ENCODE results near the gene SORCS2.
A peak's percentile ranks its signal among the peaks of the same experiment; 100 is the strongest.
"Not testable (repeated sequence)": the region's sequence is repeated elsewhere in the genome, so short reads cannot be mapped to it uniquely, and the experiment has no call there.

Gene SORCS2

DNA sequence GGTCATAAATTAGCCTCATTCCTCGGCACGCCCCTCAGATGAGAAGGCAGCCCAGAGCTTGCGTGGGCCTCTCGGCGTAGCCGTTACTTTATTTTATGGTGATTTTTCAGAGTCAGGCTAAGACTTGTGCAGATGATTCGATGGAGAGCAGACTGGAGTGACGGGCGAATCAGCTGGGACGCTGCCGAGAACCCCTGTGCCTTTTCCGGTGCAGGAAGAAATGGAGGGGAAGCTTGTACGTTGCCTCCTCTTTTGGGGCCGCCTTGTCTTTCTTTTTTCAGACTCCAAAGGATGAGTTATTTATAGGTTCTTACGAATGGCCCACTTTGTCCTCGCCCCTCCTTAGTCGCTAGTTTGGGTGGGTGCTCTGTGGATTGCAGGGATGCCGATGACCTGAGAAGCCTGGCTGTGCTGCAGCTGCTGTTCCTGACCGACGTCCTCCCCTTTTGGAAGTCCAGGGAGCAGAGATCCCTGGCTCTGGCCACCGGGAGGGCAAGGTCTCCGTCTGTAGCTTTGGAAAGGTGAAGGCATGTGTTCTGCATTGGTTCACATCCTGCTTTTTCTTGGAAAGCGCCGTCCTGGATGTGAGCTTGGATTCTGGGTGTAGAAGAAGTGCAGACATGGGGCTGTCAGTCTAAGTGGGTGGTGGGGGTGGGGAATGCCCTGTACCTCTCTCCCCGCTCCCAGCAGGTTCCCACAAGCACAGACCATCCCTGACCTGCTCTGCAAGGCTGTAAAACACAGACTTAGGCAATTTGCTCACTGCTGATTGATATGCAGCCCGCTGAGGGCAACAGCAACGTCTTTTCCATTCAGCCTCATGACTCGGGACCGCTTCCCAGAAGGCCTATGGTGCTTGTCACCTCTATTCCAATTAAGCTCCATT, 9.3 kb downstream of the SORCS2 start:
- no peak for DNase-seq

DNA sequence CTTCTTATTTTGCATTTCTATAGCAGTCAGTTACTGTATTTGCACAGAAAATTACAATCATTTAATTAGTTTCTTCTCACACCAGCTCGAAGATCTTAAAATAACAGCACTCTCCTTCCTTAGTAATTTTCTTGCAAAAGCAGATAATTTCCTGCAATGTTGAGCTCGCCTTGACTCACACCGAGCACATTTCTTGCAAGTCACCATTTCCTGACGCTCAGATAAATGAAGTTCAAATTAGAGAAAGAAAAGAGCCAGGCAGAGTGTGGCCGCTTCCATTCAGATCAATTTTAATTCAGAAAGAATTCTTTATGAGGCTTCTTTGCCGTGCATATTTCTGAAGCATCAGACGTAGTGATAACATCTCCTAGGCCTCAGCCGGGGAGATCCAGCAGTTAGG, 10.1 kb downstream of the SORCS2 start:
- no peak for DNase-seq

GRCh38 chr4:7204656-7205387, 12.5 kb downstream of the SORCS2 start:
- no peak for DNase-seq

DNA sequence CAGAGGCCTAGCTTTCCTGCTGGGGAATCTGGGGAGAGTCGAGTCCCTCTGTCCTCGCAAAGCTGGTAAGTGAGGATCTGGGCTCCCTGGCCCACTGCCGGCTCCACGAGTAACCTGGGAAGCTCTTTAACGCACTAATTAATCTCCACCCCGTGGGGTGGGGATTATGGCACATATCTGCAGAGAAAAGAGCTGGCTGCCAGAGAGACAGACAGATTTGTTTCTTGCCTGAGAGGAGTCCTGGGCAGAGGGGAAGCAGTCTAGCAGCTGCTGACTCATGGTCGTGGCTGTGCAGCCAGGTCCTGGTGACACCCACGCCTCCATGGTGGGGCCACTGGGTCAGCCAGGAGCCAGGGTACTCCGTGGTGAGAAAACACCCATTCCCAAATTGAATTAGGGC, 14.0 kb downstream of the SORCS2 start:
- no peak for DNase-seq

- peak; percentile 77 for DNase-seq
Observed at GRCh38 chr4:7206911-7207567, 14.7 kb downstream of the SORCS2 start.

- DNase-seq: no peak
Observed at GRCh38 chr4:7207628-7208231, 15.4 kb downstream of the SORCS2 start.

GRCh38 chr4:7208509-7209451, 16.4 kb downstream of the SORCS2 start:
- DNase-seq: no peak

DNA sequence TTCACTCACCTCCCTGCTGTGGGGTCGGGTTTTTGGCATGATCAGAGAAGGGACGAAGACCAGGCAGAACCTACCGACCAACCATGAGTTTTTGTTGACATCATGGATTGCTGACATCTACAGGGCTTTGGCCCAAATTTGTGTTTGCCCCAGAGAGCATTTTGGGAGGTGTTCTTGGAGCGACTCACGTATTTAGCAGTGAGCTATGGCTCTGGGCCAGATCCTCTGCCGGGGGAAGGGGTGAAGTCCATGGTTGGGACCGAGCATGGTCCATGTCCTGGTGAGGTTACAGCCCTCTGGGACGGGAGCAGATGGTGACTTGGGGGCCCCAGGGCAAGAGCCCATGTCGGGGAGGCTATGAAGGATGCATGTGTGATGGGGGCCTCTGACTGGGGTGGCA, 17.4 kb downstream of the SORCS2 start:
- no peak for DNase-seq

DNA sequence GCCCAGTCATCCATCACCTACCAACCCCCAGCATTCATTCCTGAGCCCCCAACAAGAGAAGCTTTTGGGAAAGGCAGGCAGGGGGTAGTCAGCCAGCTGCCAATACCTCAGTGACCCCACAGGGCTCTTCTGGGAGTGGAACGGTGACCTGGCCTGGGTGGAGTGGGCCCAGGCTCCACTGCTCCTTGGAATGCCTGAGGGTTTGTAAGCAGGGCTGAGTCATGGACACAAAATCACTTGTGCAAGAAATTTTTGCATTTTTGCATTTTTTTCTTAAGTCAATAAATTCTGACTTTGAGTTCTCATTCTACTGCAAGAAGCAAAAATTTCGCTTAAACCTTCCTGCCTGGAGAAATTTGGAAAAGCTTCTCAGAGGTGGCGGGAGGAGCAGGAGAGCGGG, 18.5 kb downstream of the SORCS2 start:
- DNase-seq: no peak

- DNase-seq: no peak
Observed at GRCh38 chr4:7212101-7212674, 19.9 kb downstream of the SORCS2 start.

DNA sequence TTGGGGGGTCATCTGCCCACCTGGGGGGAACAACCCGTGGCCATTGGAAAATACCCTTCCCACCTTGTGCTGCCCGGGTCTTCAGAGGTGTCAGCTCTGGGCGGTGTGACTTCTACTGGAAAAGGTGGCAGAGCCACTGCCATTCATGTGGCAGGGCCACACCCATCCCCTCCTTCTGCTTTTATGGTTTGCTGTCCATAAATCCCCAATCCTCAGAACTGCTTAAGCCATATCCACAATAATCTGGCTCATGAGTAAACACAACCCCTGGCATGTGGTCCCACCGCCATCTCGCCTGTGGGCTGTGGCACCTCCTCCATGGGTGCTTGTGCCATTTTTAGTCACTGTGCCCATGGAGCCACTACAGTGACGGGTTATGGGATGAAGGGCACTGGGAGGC, 20.6 kb downstream of the SORCS2 start:
- DNase-seq: no peak

- DNase-seq: no peak
Observed at GRCh38 chr4:7213807-7214206, 21.5 kb downstream of the SORCS2 start.

GRCh38 chr4:7214359-7214758, 22.0 kb downstream of the SORCS2 start:
- DNase-seq: no peak

DNA sequence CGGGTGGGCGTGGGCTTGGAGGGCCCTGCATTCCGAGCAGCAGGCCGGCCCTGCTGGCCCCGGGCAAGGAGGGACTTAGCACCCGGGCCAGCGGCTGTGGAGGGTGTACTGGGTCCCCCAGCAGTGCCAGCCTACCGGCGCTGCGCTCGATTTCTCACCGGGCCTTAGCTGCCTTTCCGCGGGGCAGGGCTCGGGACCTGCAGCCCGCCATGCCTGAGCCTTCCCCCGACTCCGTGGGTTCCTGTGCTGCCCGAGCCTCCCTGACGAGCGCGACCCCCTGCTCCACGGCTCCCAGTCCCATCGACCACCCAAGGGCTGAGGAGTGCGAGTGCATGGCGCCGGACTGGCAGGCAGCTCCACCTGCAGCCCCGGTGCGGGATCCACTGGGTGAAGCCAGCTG, 22.8 kb downstream of the SORCS2 start:
- DNase-seq: not testable (repeated sequence)

GRCh38 chr4:7217039-7217438, 24.7 kb downstream of the SORCS2 start:
- DNase-seq: no peak

- peak; percentile 64 for DNase-seq
Observed at GRCh38 chr4:7217474-7218321, 25.4 kb downstream of the SORCS2 start.

DNA sequence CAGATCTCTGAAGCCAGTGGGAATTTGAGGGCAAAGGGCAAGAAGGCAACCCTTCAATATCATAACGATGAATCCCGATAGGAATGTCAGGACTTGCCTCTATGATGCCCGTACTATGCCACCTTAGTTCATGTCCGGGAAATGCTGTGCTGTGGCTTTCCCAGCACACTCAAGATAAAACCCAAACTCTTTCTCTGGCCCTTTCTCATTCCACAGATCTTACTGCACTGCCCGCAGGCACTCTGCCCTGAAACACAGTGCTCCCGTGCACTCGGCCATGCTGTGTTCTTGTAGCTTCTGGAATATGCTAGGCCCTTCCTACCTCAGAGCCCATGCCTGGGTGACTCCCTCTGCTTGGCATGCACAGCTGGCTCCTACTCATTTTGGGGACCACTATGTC, 26.3 kb downstream of the SORCS2 start:
- DNase-seq: no peak

GRCh38 chr4:7222521-7222920, 30.2 kb downstream of the SORCS2 start:
- no peak for DNase-seq

GRCh38 chr4:7223541-7223940, 31.2 kb downstream of the SORCS2 start:
- no peak for DNase-seq

DNA sequence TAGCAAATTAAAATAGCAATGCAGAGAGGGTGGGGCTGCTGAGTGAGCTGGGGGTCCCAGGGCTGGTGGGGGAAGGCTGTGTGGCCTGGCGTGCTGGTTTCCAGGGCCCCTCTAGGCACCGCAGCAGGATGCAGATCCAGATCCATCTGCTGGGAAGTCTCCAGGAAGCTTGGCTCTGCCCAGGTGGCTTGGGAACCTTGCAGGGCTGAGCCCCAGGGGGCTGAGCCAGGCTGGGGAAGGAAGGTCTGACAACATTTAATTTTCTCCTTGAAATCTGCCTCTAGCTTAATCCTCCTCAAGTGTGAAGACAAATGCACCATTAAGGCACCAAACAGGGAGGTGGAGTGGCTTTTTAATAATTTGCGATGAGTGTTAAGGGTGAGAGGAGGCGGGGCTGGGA, 31.7 kb downstream of the SORCS2 start:
- no peak for DNase-seq

All from retina (tissue), 1 donor.